Measurements from ENCODE around the gene OR4F29. TPM values are rescaled to one million over a fixed set of nuclear protein-coding genes. Genes with fewer than 3 reads are reported as not detected.

OR4F29 gene
- not detected for total RNA-seq

GRCh38 chr1:451578-451977 lies at the start of gene OR4F29:
Gene OR4F29 (minus strand): TSS chr1:451678. CDS start chr1:451678, 0 bp downstream.

Other genes with a start within 250 kb of the OR4F29 start
- gene OR4F16, start 235.0 kb upstream of the OR4F29 start, total RNA-seq = not detected

All from camera-type eye (tissue), 1 donor.